Effector memory CD4-positive, alpha-beta T cell (primary cell): ENCODE data around the gene GNG4.
"Not testable (repeated sequence)": the region's sequence is repeated elsewhere in the genome, so short reads cannot be mapped to it uniquely, and the experiment has no call there.

Experiments used
- DNase-seq, 3 donors: peaks; one replicate each; pipeline ENCODE4 v3.0.0-alpha.2; 2020
- H3K27ac ChIP-seq: 2 replicates; pipeline ENCODE4 v1.7.0; 2013; ENCODE audit warnings: mild to moderate bottlenecking, low read length, moderate library complexity; ENCODE audit not compliant: insufficient read depth, poor library complexity, severe bottlenecking
- H3K27me3 ChIP-seq: replicated peaks from 2 replicates; pipeline ENCODE4 v1.7.0; 2013; ENCODE audit warnings: mild to moderate bottlenecking, low read length; ENCODE audit not compliant: insufficient read depth, control insufficient read depth, poor library complexity, severe bottlenecking
- H3K36me3 ChIP-seq: 2 replicates; pipeline ENCODE4 v1.7.0; 2013; ENCODE audit warnings: mild to moderate bottlenecking, low read length, moderate library complexity; ENCODE audit not compliant: control insufficient read depth, insufficient read depth
- H3K4me1 ChIP-seq: 2 replicates; pipeline ENCODE4 v1.7.0; 2013; ENCODE audit warnings: low read length, mild to moderate bottlenecking; ENCODE audit not compliant: control insufficient read depth, insufficient read depth, poor library complexity, severe bottlenecking
- H3K4me3 ChIP-seq: 2 replicates; pipeline ENCODE4 v1.7.0; 2013; ENCODE audit warnings: low read length, low read depth, mild to moderate bottlenecking; ENCODE audit not compliant: insufficient read depth, poor library complexity, severe bottlenecking
- H3K9me3 ChIP-seq: 2 replicates; pipeline ENCODE4 v1.7.0; 2013; ENCODE audit warnings: mild to moderate bottlenecking, low read length, moderate library complexity; ENCODE audit not compliant: control insufficient read depth

The GNG4 gene

DNA sequence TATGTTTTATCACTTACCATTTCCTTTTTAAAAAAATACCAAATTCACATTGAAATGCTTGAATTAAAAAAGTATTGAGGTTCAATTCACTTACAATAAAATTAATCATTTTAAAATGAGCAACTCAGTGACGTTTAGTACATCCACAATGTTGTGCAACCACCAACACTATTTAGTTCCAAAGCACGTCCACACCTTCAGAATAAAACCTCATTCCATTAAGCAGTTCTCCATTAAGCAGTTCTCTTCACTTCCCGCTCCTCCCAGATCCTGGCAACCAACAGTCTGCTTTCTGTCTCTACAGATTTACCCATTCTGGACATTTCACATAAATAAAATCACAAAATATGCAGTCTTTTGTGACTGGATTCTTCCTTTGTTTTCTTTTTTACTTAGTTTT lies 41.3 kb downstream of the GNG4 start:
- Histone ChIP-seq H3K4me1 (no peaks in the 10 kb centered on the region), H3K27me3 (no peaks in the 10 kb centered on the region), H3K9me3 (no peaks in the 10 kb centered on the region), H3K4me3 (no peak overlapping the region), H3K27ac (no peak overlapping the region), H3K36me3 (no peaks in the 10 kb centered on the region)
- DNase-seq: no peak

GRCh38 chr1:235607284-235607683 lies 42.3 kb downstream of the GNG4 start:
- DNase-seq: no peak
- Histone ChIP-seq H3K36me3 (no peaks in the 10 kb centered on the region), H3K4me3 (no peak overlapping the region), H3K4me1 (no peaks in the 10 kb centered on the region), H3K27me3 (no peaks in the 10 kb centered on the region), H3K27ac (no peak overlapping the region), H3K9me3 (no peaks in the 10 kb centered on the region)

DNA sequence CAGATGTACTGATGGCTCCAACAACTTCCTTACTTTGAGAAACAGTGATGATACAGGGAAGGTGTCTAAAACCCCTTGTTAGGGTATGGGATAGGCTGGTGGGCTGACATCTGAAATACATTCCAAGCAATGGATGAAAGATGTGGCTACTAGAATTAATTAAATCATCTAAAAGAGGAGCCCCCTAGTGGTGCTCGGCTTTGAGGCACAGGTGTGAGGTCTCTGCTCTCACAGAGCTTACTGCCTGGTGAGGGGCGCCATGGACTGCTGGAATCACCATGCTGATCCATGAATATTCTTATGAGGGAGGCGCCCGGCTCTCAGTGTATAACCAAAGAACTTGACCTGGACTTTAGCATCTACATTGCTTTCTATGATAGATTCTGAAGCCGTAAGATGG lies 48.5 kb downstream of the GNG4 start:
- H3K36me3 ChIP-seq: no peaks in the 10 kb centered on the region
- no peak overlapping the region for H3K4me3 ChIP-seq
- H3K9me3 ChIP-seq: no peaks in the 10 kb centered on the region
- H3K27ac ChIP-seq: no peak overlapping the region
- DNase-seq: no peak
- H3K27me3 ChIP-seq: no peaks in the 10 kb centered on the region
- H3K4me1 ChIP-seq: no peaks in the 10 kb centered on the region

- Histone ChIP-seq H3K4me1 (no peaks in the 10 kb centered on the region), H3K27me3 (no peaks in the 10 kb centered on the region), H3K4me3 (no peak overlapping the region), H3K27ac (no peak overlapping the region), H3K9me3 (no peaks in the 10 kb centered on the region), H3K36me3 (no peaks in the 10 kb centered on the region)
- DNase-seq: no peak
These were observed 50.0 kb downstream of the GNG4 start for GRCh38 chr1:235599536-235599935.

- H3K9me3 ChIP-seq: no peaks in the 10 kb centered on the region
- no peak for DNase-seq
- H3K36me3 ChIP-seq: no peaks in the 10 kb centered on the region
- no peaks in the 10 kb centered on the region for H3K4me1 ChIP-seq
- no peak overlapping the region for H3K4me3 ChIP-seq
- no peaks in the 10 kb centered on the region for H3K27me3 ChIP-seq
- H3K27ac ChIP-seq: no peak overlapping the region
These were observed 51.6 kb downstream of the GNG4 start for GRCh38 chr1:235597867-235598553.

- Histone ChIP-seq H3K27ac (no peak overlapping the region), H3K36me3 (no peaks in the 10 kb centered on the region), H3K4me3 (no peak overlapping the region), H3K9me3 (no peaks in the 10 kb centered on the region), H3K27me3 (no peaks in the 10 kb centered on the region), H3K4me1 (no peaks in the 10 kb centered on the region)
- no peak for DNase-seq
These were observed 54.5 kb downstream of the GNG4 start for GRCh38 chr1:235595079-235595478.

DNA sequence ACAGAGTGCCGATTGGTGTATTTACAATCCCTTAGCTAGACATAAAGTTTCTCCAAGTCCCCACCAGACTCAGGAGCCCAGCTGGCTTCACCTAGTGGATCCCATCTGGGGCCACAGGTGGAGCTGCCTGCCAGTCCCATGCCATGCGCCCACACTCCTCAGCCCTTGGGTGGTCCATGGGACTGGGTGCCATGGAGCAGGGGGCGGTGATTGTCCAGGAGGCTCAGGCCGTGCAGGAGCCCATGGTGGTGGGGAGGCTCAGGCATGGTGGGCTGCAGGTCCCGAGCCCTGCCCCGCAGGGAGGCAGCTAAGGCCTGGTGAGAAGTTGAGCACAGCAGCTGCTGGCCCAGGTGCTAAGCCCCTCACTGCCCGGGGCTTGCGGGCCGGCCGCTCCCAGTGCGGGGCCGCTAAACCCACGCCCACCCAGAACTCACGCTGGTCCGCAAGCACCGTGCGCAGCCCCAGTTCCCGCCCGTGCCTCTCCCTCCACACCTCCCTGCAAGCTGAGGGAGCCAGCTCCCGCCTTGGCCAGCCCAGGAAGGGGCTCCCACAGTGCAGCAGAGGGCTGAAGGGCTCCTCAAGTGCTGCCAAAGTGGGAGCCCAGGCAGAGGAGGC lies 55.2 kb downstream of the GNG4 start:
- not testable (repeated sequence) for DNase-seq, H3K27me3 ChIP-seq, H3K27ac ChIP-seq, H3K4me3 ChIP-seq, H3K36me3 ChIP-seq, H3K9me3 ChIP-seq, H3K4me1 ChIP-seq

- H3K4me3 ChIP-seq: no peak overlapping the region
- no peak for DNase-seq
- H3K27me3 ChIP-seq: no peaks in the 10 kb centered on the region
- H3K9me3 ChIP-seq: peaks cover 8% of the 10 kb centered on the region
- H3K36me3 ChIP-seq: no peaks in the 10 kb centered on the region
- no peaks in the 10 kb centered on the region for H3K4me1 ChIP-seq
- no peak overlapping the region for H3K27ac ChIP-seq
These were observed 60.6 kb downstream of the GNG4 start for GRCh38 chr1:235588916-235589515.

DNA sequence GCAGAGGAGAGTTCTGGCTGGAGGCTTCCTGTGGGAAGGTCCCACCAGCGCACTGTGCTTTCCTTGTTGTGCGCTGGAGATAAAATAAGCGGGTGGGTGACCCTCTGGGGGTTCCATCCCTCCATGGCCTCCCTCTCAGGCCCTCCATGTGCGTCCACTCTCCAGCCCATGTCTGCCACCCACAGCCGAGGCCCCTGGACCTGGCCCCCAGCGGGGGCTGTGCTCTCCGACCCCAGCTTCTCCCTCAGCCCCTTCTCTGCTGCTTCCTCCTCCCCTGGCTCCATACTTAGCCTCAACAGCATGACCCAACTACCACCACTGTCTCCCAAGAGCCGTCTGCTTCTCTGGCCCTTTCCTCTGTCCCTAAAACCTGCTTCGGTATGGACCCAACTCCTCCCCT lies 61.4 kb downstream of the GNG4 start:
- H3K9me3 ChIP-seq: peaks cover 8% of the 10 kb centered on the region
- H3K36me3 ChIP-seq: no peaks in the 10 kb centered on the region
- no peak overlapping the region for H3K27ac ChIP-seq

DNA sequence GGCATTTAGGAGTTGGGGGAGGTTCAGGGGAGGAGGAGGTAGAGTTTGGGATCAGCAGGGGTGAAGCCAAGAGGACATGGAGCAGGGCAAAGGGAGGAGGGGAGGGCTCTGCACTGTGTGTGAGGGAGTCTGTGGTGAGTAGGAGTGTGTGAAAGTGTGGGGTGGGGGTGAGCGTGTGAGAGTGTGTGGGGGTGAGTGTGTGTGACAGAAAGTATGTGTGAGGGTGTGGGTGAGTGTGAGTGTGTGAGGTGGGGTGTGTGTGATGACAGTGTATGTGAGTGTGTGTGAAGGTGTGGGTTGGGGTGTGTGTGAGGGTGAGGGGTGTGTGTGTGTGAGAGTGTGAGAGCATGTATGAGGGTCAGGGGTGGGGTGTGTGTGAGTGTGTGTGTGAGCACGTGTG lies 62.6 kb downstream of the GNG4 start:
- Histone ChIP-seq H3K36me3 (no peaks in the 10 kb centered on the region), H3K27ac (no peak overlapping the region), H3K4me3 (no peak overlapping the region), H3K27me3 (peaks cover 3% of the 10 kb centered on the region), H3K4me1 (no peaks in the 10 kb centered on the region), H3K9me3 (peaks cover 8% of the 10 kb centered on the region)
- no peak for DNase-seq

More for the DNA sequence above, 61.4 kb downstream of the GNG4 start:
- Histone ChIP-seq H3K27me3 (peaks cover 3% of the 10 kb centered on the region), H3K4me3 (no peak overlapping the region), H3K4me1 (no peaks in the 10 kb centered on the region)
- DNase-seq: no peak
